Lower leg skin (tissue), 4 donors: ENCODE results near the gene PSMD2. TPM values are rescaled to one million over a fixed set of nuclear protein-coding genes. Genes with fewer than 3 reads are reported as not detected.

Experiments used
- DNase-seq, 2 donors: peaks; one replicate each; pipeline ENCODE4 v3.0.0-alpha.2; 2019; ENCODE audit warnings: low spot score in 2 of 2
- H3K4me3 ChIP-seq: fragments of 200-600 bp; sonication (generic); 2 replicates; pipeline ENCODE4 v1.5.1; 2017; ENCODE audit warnings: mild to moderate bottlenecking, low read depth; ENCODE audit not compliant: poor library complexity, severe bottlenecking
- CTCF ChIP-seq, 3 donors: fragments of 450-650 bp; IDR thresholded peaks; one replicate each; pipeline ENCODE4 v1.5.1; 2016; ENCODE audit warnings: antibody characterized with exemption in 3 of 3, mild to moderate bottlenecking in 3 of 3, moderate library complexity in 2 of 3
- POLR2A ChIP-seq, 2 donors: fragments of 450-650 bp; IDR thresholded peaks; one replicate each; pipeline ENCODE4 v1.6.1; 2016 to 2017; ENCODE audit warnings: antibody characterized with exemption in 2 of 2, mild to moderate bottlenecking in 1 of 2, moderate library complexity in 1 of 2
- WGBS, 2 donors: methylation state at CpG; one replicate each; pipeline ENCODE4 v1.1.5; 2018; 5-methylcytosine and 5-hydroxymethylcytosine counted together
- intact Hi-C: fragments of 100-400 bp; cut with DNase I; formaldehyde crosslinking; loops from one replicate; pipeline ENCODE4 v1.15.0; 2023; ENCODE audit warnings: low total_unique reads
- total RNA-seq, 4 donors: library from RNA; depleted of rRNA; stranded (reverse); fragments of >200 nt; gene quantifications; one replicate each; pipeline ENCODE4 v1.1.0, GENCODE V29; 2016

PSMD2 gene
- total RNA-seq, 4 donors from 2014 or later, result 194 to 263 (median 211) TPM

- 91 to 95% methylated on average over 9 of the region's 9 CpGs for WGBS, 2 donors
- H3K4me3 ChIP-seq, result no peak overlapping the region
- intact Hi-C loops, result loop anchor here (10.0 kb wide), 1 partner anchor 47 kb away; no protein-coding TSS in a partner anchor
- no peak for DNase-seq
- TF ChIP-seq CTCF (IDR thresholded peaks at IDR 0.05) (no peak), POLR2A (IDR thresholded peaks at IDR 0.05) (no peak)
Measured at GRCh38 chr3:184307915-184308314, 8.9 kb downstream of the PSMD2 start.

GRCh38 chr3:184308744-184309143, 9.7 kb downstream of the PSMD2 start:
- DNase-seq, result no peak
- no peak for TF ChIP-seq CTCF (IDR thresholded peaks at IDR 0.05)
- TF ChIP-seq POLR2A (IDR thresholded peaks at IDR 0.05), result no peak
- WGBS, 2 donors, result 80 to 85% methylated on average over 7 of the region's 7 CpGs
- H3K4me3 ChIP-seq, result no peak overlapping the region
- intact Hi-C loops, result loop anchor here (10.0 kb wide), 1 partner anchor 46 kb away; no protein-coding TSS in a partner anchor

- DNase-seq, result no peak
- TF ChIP-seq CTCF (IDR thresholded peaks at IDR 0.05), result no peak
- no peak for TF ChIP-seq POLR2A (IDR thresholded peaks at IDR 0.05)
- H3K4me3 ChIP-seq, result no peak overlapping the region
- intact Hi-C loops, result no loop called here
Measured at GRCh38 chr3:184311633-184312032, 12.6 kb downstream of the PSMD2 start.

- intact Hi-C loops, result no loop called here
- DNase-seq, result peak; percentile 92 to 99
- TF ChIP-seq POLR2A (IDR thresholded peaks at IDR 0.05) (no peak), CTCF (IDR thresholded peaks at IDR 0.05) (no peak)
- peak within 1 kb of the TSS; percentile 57 for H3K4me3 ChIP-seq
- WGBS, 2 donors, result 0 to 1% methylated on average over 28 to 38 of the region's 40 CpGs
Measured at GRCh38 chr3:184314363-184314699, 15.3 kb downstream of the PSMD2 start, which contains the start of gene EIF4G1. Gene EIF4G1 (plus strand): TSS chr3:184314606. CDS start chr3:184315797, 1,191 bp downstream.

GRCh38 chr3:184314700-184315542, 15.9 kb downstream of the PSMD2 start:
- intact Hi-C loops, result no loop called here
- DNase-seq, result peak; percentile 72 to 97
- TF ChIP-seq POLR2A (IDR thresholded peaks at IDR 0.05), result peak in 1 of 2 donors; percentile 54
- no peak for TF ChIP-seq CTCF (IDR thresholded peaks at IDR 0.05)
- H3K4me3 ChIP-seq, result peak overlapping the region; percentile 57
- 0 to 1% methylated on average over 33 to 56 of the region's 89 CpGs for whole genome bisulfite sequencing, 2 donors
